ENCODE results near the gene MYOD1.

- TF ChIP-seq CTCF (IDR thresholded peaks at IDR 0.05; ENCODE audit: low read length), result no peak
- TF ChIP-seq EZH2phosphoT487 (IDR thresholded peaks at IDR 0.05; ENCODE audit: low read length), result no peak
Observed at GRCh38 chr11:17672469-17672868, 46.9 kb upstream of the MYOD1 start.
